ENCODE measurements around the gene TBC1D32. TPM values are rescaled to one million over a fixed set of nuclear protein-coding genes. Genes with fewer than 3 reads are reported as not detected.

The TBC1D32 gene
- total RNA-seq, 2 experiments from 2014 or later: 9.4 to 9.8 TPM

DNA sequence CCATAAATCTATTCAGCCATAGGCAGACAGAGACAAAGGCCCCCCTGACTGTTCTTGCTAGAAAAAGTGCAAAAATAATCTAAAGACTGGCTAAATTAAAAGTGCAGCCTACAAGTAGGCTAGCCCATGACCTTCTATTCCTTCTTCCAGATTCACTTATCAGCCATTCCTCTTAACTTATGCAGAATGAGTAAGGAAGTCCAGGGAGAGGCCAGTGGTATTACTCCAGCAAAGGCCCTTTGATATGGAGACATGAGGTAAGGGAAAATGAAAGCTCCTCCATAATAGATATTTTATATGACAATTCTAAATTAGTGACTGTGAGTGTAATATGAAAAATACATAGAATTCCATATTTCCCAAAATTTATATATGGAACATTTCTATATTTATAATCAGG lies 199.4 kb downstream of the TBC1D32 start:
- H3K36me3 ChIP-seq (ENCODE audit: insufficient read depth, low read length): no peaks in the 10 kb centered on the region
- no peak overlapping the region for H3K4me3 ChIP-seq (ENCODE audit: low read length)
- TF ChIP-seq, protein P1, sequence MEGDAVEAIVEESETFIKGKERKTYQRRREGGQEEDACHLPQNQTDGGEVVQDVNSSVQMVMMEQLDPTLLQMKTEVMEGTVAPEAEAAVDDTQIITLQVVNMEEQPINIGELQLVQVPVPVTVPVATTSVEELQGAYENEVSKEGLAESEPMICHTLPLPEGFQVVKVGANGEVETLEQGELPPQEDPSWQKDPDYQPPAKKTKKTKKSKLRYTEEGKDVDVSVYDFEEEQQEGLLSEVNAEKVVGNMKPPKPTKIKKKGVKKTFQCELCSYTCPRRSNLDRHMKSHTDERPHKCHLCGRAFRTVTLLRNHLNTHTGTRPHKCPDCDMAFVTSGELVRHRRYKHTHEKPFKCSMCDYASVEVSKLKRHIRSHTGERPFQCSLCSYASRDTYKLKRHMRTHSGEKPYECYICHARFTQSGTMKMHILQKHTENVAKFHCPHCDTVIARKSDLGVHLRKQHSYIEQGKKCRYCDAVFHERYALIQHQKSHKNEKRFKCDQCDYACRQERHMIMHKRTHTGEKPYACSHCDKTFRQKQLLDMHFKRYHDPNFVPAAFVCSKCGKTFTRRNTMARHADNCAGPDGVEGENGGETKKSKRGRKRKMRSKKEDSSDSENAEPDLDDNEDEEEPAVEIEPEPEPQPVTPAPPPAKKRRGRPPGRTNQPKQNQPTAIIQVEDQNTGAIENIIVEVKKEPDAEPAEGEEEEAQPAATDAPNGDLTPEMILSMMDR (IDR thresholded peaks at IDR 0.05): no peak
- no peaks in the 10 kb centered on the region for H3K4me1 ChIP-seq (ENCODE audit: insufficient read depth, low read length)
- Mint-ChIP-seq H3K4me3 (no peak overlapping the region), H3K27ac (no peak overlapping the region), H3K27me3 (no peaks in the 10 kb centered on the region), H3K9me3 (no peaks in the 10 kb centered on the region), H3K36me3 (ENCODE audit: low read depth) (peaks cover 16% of the 10 kb centered on the region), H3K4me1 (ENCODE audit: low read depth) (no peaks in the 10 kb centered on the region)
- no peak for ATAC-seq (ENCODE audit: poor library complexity)
- ChIA-PET CTCF (no interaction called here), POLR2A (no interaction called here)
- no peak for DNase-seq
- H3K27me3 ChIP-seq (ENCODE audit: control insufficient read depth in 1 of 2, insufficient read depth in 2 of 2, low read length in 2 of 2): no peaks in the 10 kb centered on the region
- no peak overlapping the region for H3K27ac ChIP-seq (ENCODE audit: low read depth in 1 of 2, low read length in 2 of 2)
- intact Hi-C loops (cut with DNase I, micrococcal nuclease): no loop called here
- no peaks in the 10 kb centered on the region for H3K9me3 ChIP-seq (ENCODE audit: control insufficient read depth in 1 of 2, insufficient read depth in 1 of 2, low read length in 2 of 2)

DNA sequence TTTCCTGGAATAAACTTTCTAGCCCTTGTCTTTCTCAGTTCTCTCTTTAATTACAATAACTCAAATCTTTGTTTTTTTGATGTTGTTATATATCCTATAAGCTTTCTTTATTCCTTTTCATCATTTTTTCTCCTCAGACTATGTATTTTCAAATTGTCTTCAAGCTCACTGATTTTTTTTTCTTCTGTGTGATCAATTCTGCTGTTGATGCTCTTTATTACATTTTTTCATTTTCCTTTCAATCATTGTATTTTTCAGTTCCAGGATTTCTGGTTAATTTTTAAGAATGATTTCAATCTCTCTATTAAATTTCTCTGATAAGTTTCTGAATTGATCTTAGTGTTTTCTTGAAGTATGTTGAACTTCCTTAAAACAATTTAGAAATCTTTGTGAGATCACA lies 209.7 kb downstream of the TBC1D32 start:
- ATAC-seq (ENCODE audit: poor library complexity) (no peak), DNase-seq (no peak)
- ChIA-PET POLR2A (no interaction called here), CTCF (no interaction called here)
- TF ChIP-seq, protein P1 (IDR thresholded peaks at IDR 0.05): no peak
- Histone ChIP-seq H3K9me3 (ENCODE audit: control insufficient read depth in 1 of 2, insufficient read depth in 1 of 2, low read length in 2 of 2) (peaks cover 6 to 24% of the 10 kb centered on the region in 2 experiments), H3K4me1 (ENCODE audit: insufficient read depth, low read length) (no peaks in the 10 kb centered on the region), H3K4me3 (ENCODE audit: low read length) (no peak overlapping the region), H3K27me3 (ENCODE audit: control insufficient read depth in 1 of 2, insufficient read depth in 2 of 2, low read length in 2 of 2) (no peaks in the 10 kb centered on the region), H3K36me3 (ENCODE audit: insufficient read depth, low read length) (peaks cover 12% of the 10 kb centered on the region), H3K27ac (ENCODE audit: low read depth in 1 of 2, low read length in 2 of 2) (no peak overlapping the region)
- H3K36me3 Mint-ChIP-seq (ENCODE audit: low read depth): peaks cover 29% of the 10 kb centered on the region
- no peak overlapping the region for H3K4me3 Mint-ChIP-seq
- intact Hi-C loops (cut with DNase I, micrococcal nuclease): no loop called here
- peaks cover 16% of the 10 kb centered on the region for H3K9me3 Mint-ChIP-seq
- no peaks in the 10 kb centered on the region for H3K27me3 Mint-ChIP-seq
- no peak overlapping the region for H3K27ac Mint-ChIP-seq
- H3K4me1 Mint-ChIP-seq (ENCODE audit: low read depth): no peaks in the 10 kb centered on the region

DNA sequence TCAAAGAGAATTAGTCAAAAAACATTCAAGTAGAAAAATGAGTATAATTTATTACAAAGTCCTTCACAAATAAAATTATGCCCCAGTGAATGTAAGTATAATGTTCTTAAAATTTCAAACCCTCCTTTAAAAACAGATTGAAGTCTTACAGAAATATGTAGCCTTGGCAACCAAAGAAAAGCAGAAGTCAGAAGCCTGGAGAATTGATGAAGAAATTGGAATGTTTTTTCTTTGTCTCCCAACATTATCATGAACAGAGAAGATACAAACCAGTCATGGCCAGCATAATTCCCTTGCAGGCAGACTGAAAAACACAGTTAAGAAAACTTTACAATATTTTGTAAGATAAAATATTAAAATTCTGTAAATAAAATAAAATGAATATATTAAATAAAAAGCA lies 221.9 kb downstream of the TBC1D32 start:
- no peaks in the 10 kb centered on the region for H3K9me3 Mint-ChIP-seq
- intact Hi-C loops (cut with DNase I, micrococcal nuclease): no loop called here

More for the DNA sequence above, 221.9 kb downstream of the TBC1D32 start:
- POLR2A ChIA-PET: no interaction called here
- CTCF ChIA-PET: no interaction called here
- no peaks in the 10 kb centered on the region for H3K27me3 Mint-ChIP-seq
- Histone ChIP-seq H3K4me3 (ENCODE audit: low read length) (no peak overlapping the region), H3K27me3 (ENCODE audit: control insufficient read depth in 1 of 2, insufficient read depth in 2 of 2, low read length in 2 of 2) (no peaks in the 10 kb centered on the region), H3K4me1 (ENCODE audit: insufficient read depth, low read length) (no peaks in the 10 kb centered on the region), H3K27ac (ENCODE audit: low read depth in 1 of 2, low read length in 2 of 2) (no peak overlapping the region), H3K36me3 (ENCODE audit: insufficient read depth, low read length) (no peaks in the 10 kb centered on the region), H3K9me3 (ENCODE audit: control insufficient read depth in 1 of 2, insufficient read depth in 1 of 2, low read length in 2 of 2) (no peaks in the 10 kb centered on the region)
- no peak overlapping the region for H3K27ac Mint-ChIP-seq
- TF ChIP-seq, protein P1 (IDR thresholded peaks at IDR 0.05): no peak
- H3K4me1 Mint-ChIP-seq (ENCODE audit: low read depth): no peaks in the 10 kb centered on the region
- H3K4me3 Mint-ChIP-seq: no peak overlapping the region
- no peak for ATAC-seq (ENCODE audit: poor library complexity)
- H3K36me3 Mint-ChIP-seq (ENCODE audit: low read depth): no peaks in the 10 kb centered on the region
- DNase-seq: no peak

All from CD4-positive, alpha-beta T cell (primary cell).